Measurements from ENCODE around the gene UPK3BL2.
"Not testable (repeated sequence)": the region's sequence is repeated elsewhere in the genome, so short reads cannot be mapped to it uniquely, and the experiment has no call there.

The UPK3BL2 gene

GRCh38 chr7:102490529-102491075, 52.9 kb downstream of the UPK3BL2 start:
- H3K27me3 ChIP-seq (ENCODE audit: control insufficient read depth, insufficient read depth, low read length); H3K4me3 ChIP-seq (ENCODE audit: low read depth, low read length); H3K9me3 ChIP-seq (ENCODE audit: control insufficient read depth, insufficient read depth, low read depth, low read length): not testable (repeated sequence)

More at GRCh38 chr7:102490529-102491075, 52.9 kb downstream of the UPK3BL2 start:
- not testable (repeated sequence) for H3K4me1 ChIP-seq (ENCODE audit: control insufficient read depth, insufficient read depth, low read length); H3K36me3 ChIP-seq (ENCODE audit: control insufficient read depth, insufficient read depth, low read length); H3K27ac ChIP-seq (ENCODE audit: low read depth, low read length); H3K9ac ChIP-seq (ENCODE audit: low read length)
